Astrocyte of the spinal cord (primary cell): ENCODE data around the gene BICDL2.
A peak's percentile ranks its signal among the peaks of the same experiment; 100 is the strongest.

Experiments
- DNase-seq: peaks from one replicate; pipeline ENCODE4 v3.0.0; 2011; ENCODE audit warnings: low read depth, low spot score
- H3K4me3 ChIP-seq: 2 replicates; pipeline ENCODE4 v1.5.1; 2011; ENCODE audit warnings: low read depth, mild to moderate bottlenecking, low read length, moderate library complexity
- CTCF ChIP-seq: IDR thresholded peaks from 2 replicates; pipeline ENCODE4 v1.5.1; 2012; ENCODE audit warnings: low read depth, mild to moderate bottlenecking, low read length, inconsistent platforms
- in situ Hi-C: cut with HindIII; loops from 2 replicates; pipeline ENCODE4 v1.10.0; 2017; ENCODE audit warnings: low sequenced_read_pairs

BICDL2 gene

GRCh38 chr16:3020604-3021448 lies 15.9 kb downstream of the BICDL2 start:
- peak overlapping the region; percentile 80 for H3K4me3 ChIP-seq
- peak; percentile 91 for DNase-seq
- in situ Hi-C loops, result no loop called here
- no peak for TF ChIP-seq CTCF

- TF ChIP-seq CTCF, result no peak
- in situ Hi-C loops, result no loop called here
- peak within 1 kb of the TSS; percentile 80 for H3K4me3 ChIP-seq
Measured at GRCh38 chr16:3020247-3020603, 16.5 kb downstream of the BICDL2 start, which contains the start of gene TNFRSF12A. Gene TNFRSF12A (plus strand): TSS chr16:3020368. CDS start chr16:3020398, 30 bp downstream.

GRCh38 chr16:3019594-3020246 lies 17.0 kb downstream of the BICDL2 start:
- DNase-seq, result no peak
- in situ Hi-C loops, result no loop called here
- peak overlapping the region; percentile 80 for H3K4me3 ChIP-seq
- TF ChIP-seq CTCF, result no peak

More at GRCh38 chr16:3020247-3020603, 16.5 kb downstream of the BICDL2 start, which contains the start of gene TNFRSF12A:
- DNase-seq, result peak; percentile 80

- TF ChIP-seq CTCF, result peak; percentile 46
- DNase-seq, result no peak
- in situ Hi-C loops, result no loop called here
- no peak within 1 kb of the TSS for H3K4me3 ChIP-seq
Measured at GRCh38 chr16:3017794-3018506, 18.8 kb downstream of the BICDL2 start, which contains the start of gene CLDN6. Gene CLDN6 (minus strand): TSS chr16:3018183. CDS start chr16:3016021, 2,162 bp downstream.

- no peak for TF ChIP-seq CTCF
- DNase-seq, result no peak
- in situ Hi-C loops, result no loop called here
- no peak overlapping the region for H3K4me3 ChIP-seq
Measured at GRCh38 chr16:3017344-3017743, 19.4 kb downstream of the BICDL2 start.

GRCh38 chr16:3015865-3016521 lies 20.8 kb downstream of the BICDL2 start:
- TF ChIP-seq CTCF, result no peak
- H3K4me3 ChIP-seq, result no peak overlapping the region
- no peak for DNase-seq
- in situ Hi-C loops, result no loop called here
